Measurements from ENCODE around the gene TUBGCP6. TPM values are rescaled to one million over a fixed set of nuclear protein-coding genes. Genes with fewer than 3 reads are reported as not detected.

Gene TUBGCP6
- total RNA-seq, 1 experiment from 2014 or later, result 38.6 TPM

- ChIA-PET CTCF (no interaction called here), POLR2A (no interaction called here), RAD21 (ENCODE audit: low non-redundant PET in 1 of 2, low total read pairs in 2 of 2, uncharacterized antibody in 2 of 2, unreplicated experiment in 2 of 2) (no interaction called here)
- peaks cover 29 to 78% of the 10 kb centered on the region in 2 experiments for H3K36me3 ChIP-seq (ENCODE audit: control insufficient read depth in 1 of 2, insufficient read depth in 2 of 2, low read length in 2 of 2)
- H3K4me3 ChIP-seq (replicated peaks in 1 of 2; ENCODE audit: low read depth in 1 of 2, low read length in 2 of 2), result no peak overlapping the region
- no peaks in the 10 kb centered on the region for H3K9me2 ChIP-seq (ENCODE audit: insufficient read depth)
- H2AFZ ChIP-seq (ENCODE audit: low read depth, low read length, poor library complexity, severe bottlenecking), result no peak overlapping the region
- H3K27me3 ChIP-seq (ENCODE audit: insufficient read depth, low read length), result no peaks in the 10 kb centered on the region
- H3K27ac ChIP-seq (ENCODE audit: low read depth, low read length), result peak overlapping the region; percentile 29; the same call in 1 of the 2 replicates
- no peak for TF ChIP-seq SIN3A (IDR thresholded peaks at IDR 0.05; ENCODE audit: low read depth)
- no peak for TF ChIP-seq CEBPB (IDR thresholded peaks at IDR 0.05; ENCODE audit: low read depth)
- TF ChIP-seq REST (IDR thresholded peaks at IDR 0.05; ENCODE audit: low read depth), result no peak
- no peak for TF ChIP-seq ZNF274 (IDR thresholded peaks at IDR 0.05; ENCODE audit: low read depth, low read length)
- TF ChIP-seq EZH2 (IDR thresholded peaks at IDR 0.05), result no peak
- TF ChIP-seq CBX3 (IDR thresholded peaks at IDR 0.05; ENCODE audit: low read depth), result no peak
- TF ChIP-seq ELF1 (IDR thresholded peaks at IDR 0.05; ENCODE audit: borderline replicate concordance, low read depth), result no peak
- no peak for TF ChIP-seq CTCF (IDR thresholded peaks at IDR 0.05 in 2 of 3, conservative IDR thresholded peaks at IDR 0.05 in 1 of 3; ENCODE audit: borderline replicate concordance in 1 of 3, insufficient read depth in 1 of 3, low read depth in 2 of 3, low read length in 2 of 3)
- no peak for TF ChIP-seq FOSL1 (IDR thresholded peaks at IDR 0.05; ENCODE audit: low read depth)
- TF ChIP-seq SP1 (IDR thresholded peaks at IDR 0.05; ENCODE audit: low read depth), result no peak
- no peak for TF ChIP-seq ZBTB33 (IDR thresholded peaks at IDR 0.05; ENCODE audit: extremely low read depth, insufficient replicate concordance, low read length)
- TF ChIP-seq ATF3 (IDR thresholded peaks at IDR 0.05), result no peak
- H3K4me1 ChIP-seq (ENCODE audit: control insufficient read depth in 1 of 2, insufficient read depth in 2 of 2, low read length in 2 of 2), result peaks cover 17 to 40% of the 10 kb centered on the region in 2 experiments
- H3K4me2 ChIP-seq (ENCODE audit: low read length), result no peak overlapping the region
- no peak for DNase-seq (ENCODE audit: low read depth, low spot score)
- H3K9ac ChIP-seq (ENCODE audit: low read length), result no peak overlapping the region
- intact Hi-C loops (cut with micrococcal nuclease), result no loop called here
- H3K79me2 ChIP-seq (ENCODE audit: insufficient read depth, low read length), result peaks cover 14% of the 10 kb centered on the region; the same call in 1 of the 2 replicates
- no TSS peak for BruUV-seq (replicated peaks)
- H4K20me1 ChIP-seq (ENCODE audit: insufficient read depth), result no peaks in the 10 kb centered on the region
- no peak for ATAC-seq
- peaks cover 4 to 11% of the 10 kb centered on the region in 2 experiments; a peak in 2 of 4 replicates for H3K9me3 ChIP-seq (ENCODE audit: control insufficient read depth in 1 of 2, insufficient read depth in 1 of 2, low read depth in 1 of 2, low read length in 2 of 2)
Observed at GRCh38 chr22:50278461-50278860, 33.6 kb upstream of the TUBGCP6 start.

Measured in HCT116 (cell line).